Amniotic epithelial cell (primary cell): ENCODE data around the gene ZNF577.
"Not testable (repeated sequence)": the region's sequence is repeated elsewhere in the genome, so short reads cannot be mapped to it uniquely, and the experiment has no call there.

Experiments used
- DNase-seq: peaks from one replicate; pipeline ENCODE4 v3.0.0-alpha.2; 2010; ENCODE audit warnings: low read depth

Gene ZNF577

GRCh38 chr19:51887522-51888498 lies at the start of gene ZNF577:
TSS of gene ZNF577 (minus strand) at chr19:51887951. CDS start at chr19:51880382, 7,569 bp downstream.
- DNase-seq: peak; percentile 93

GRCh38 chr19:51931921-51932320 lies 44.2 kb upstream of the ZNF577 start:
- DNase-seq: no peak

DNA sequence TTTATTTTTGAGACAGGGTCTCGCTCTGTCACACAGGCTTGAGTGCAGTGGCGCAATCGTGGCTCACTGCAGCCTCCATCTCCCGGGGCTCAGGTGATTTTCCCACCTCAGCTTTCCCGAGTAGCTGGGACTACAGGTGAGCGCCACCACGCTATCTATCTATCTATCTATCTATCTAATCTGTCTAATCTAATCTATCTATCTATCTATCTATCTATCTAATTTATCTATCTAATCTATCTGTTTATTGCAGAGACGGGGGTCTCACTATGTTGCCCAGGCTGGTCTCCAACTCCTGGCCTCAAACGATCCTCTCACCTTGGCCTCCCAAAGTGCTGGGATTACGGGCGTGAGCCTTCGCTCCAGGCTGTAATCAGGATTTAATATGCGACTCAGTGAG lies 40.1 kb upstream of the ZNF577 start:
- no peak for DNase-seq

DNA sequence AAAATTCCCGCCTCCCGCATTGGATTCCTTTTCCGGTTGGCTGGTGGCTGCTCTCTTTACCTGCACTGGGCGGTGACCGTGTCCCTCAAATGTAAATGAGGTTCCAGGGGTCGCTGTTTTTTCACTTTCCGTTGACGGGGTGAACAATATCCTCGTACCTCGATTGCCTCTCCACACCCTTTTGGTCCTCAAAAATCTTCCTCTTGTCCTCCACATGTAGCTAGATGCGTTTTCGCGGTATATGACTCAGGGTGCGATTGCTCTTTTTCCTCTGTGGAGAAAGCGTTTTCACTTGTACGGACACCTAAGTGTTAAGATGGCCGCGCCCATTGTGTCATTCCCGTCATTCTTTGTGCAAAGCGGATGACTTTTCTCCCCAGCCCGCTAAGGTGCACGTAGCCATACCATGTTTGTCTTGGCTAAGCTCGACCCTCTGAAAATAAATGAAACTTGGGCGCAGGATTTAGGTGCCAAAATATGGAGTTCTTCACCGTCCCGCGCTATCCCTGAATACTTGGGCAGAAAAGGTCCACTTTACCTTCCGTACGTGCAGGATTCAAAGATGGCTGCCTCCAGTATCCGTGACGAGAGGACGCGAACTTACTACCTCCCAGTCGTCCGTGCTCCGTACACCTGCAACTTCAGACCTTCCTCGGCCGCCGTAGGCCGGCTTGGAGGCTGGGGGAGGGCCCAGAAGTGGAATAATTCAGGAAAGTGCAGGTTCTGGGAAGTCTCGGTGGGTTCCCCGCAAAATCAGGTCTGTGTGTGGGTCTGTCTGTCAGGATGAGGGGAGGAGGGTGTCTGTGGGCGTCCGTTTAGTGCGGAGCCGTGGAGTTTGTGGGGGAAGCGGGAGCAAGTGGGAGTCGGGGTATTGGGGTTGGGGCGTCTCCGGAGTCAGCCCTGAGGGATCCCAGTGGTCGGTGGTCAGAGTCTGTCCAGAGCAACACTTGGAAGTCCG lies 39.3 kb upstream of the ZNF577 start, which contains the start of gene ZNF613:
Gene ZNF613 (plus strand): TSS at position 689 of the 958 bp plus-strand sequence. CDS start 8,749 bp downstream, outside the sequence.
- peak; percentile 97 for DNase-seq

- DNase-seq: no peak
Measured at GRCh38 chr19:51926426-51926783, 38.7 kb upstream of the ZNF577 start.

GRCh38 chr19:51921949-51922348 lies 34.2 kb upstream of the ZNF577 start:
- DNase-seq: no peak

DNA sequence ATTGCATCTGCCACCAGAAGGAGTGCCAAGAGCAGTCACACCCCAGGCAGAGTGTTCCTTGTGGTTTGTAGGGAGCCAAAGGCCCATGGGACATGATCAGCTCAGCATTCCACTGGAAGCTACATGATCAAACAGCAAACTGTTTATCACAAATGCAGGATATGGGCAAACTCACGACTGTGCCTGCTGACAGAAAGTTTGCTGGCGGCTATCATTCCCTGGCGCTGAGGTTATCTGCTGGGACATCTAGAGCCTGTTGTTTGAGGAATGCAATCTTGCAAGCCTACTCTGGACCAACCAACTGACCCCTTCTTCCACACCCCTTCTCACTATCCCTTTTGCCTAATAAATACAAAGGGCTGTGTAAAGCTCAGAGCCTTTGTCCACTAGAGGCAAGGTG lies 31.9 kb upstream of the ZNF577 start:
- no peak for DNase-seq

DNA sequence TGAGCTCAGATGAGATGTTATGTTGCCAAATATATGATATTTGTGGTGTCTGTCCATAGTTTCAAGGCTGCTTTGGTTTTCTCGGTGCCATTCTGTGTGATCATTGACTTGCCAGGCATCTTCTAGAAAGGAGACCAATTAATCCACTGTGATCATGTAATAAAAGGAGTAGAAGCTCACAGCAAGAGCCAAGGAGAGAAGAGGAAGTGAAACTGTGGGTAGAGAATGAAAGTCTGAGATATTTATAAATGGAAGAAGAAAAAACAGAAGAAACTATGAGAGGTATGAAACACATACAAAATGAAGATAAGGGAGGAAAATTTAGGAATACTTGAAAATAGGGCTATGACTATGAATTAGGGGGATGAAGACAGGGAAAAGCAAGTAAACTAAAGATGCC lies 28.4 kb upstream of the ZNF577 start:
- DNase-seq: no peak

DNA sequence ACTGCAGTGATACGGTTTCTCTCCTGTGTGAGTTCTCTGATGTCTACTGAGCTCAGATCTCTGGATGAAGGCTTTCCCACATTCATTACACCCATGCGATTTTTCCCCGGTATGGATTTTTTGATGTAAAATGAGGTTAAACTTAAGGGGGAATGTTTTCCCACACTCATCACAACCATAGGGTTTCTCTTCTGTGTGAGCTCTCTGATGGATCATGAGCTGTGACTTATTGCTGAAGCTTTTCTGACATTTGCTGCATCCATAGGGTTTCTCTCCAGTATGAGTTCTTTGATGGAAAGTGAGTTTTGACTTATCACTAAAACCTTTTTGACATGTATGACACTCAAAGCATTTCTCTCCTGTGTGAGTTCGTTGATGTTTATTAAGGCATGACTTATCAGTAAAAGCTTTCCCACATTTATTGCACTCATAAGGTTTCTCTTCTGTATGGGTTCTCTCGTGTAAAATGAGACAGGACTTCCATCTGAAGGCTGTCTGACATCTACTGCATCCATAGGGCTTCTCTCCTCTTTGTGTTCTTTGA lies 27.6 kb upstream of the ZNF577 start:
- no peak for DNase-seq

GRCh38 chr19:51907981-51908380 lies 20.2 kb upstream of the ZNF577 start:
- not testable (repeated sequence) for DNase-seq

DNA sequence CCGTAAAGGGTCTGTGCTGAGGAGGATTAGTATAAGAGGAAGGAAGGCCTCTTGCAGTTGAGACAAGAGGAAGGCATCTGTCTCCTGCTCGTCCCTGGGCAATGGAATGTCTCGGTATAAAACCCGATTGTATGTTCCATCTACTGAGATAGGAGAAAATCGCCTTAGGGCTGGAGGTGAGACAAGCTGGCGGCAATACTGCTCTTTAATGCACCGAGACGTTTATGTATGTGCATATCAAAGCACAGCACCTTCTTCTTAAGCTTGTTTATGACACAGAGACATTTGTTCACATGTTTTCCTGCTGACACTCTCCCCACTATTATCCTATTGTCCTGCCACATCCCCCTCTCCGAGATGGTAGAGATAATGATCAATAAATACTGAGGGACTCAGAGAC lies 18.4 kb upstream of the ZNF577 start:
- DNase-seq: not testable (repeated sequence)

DNA sequence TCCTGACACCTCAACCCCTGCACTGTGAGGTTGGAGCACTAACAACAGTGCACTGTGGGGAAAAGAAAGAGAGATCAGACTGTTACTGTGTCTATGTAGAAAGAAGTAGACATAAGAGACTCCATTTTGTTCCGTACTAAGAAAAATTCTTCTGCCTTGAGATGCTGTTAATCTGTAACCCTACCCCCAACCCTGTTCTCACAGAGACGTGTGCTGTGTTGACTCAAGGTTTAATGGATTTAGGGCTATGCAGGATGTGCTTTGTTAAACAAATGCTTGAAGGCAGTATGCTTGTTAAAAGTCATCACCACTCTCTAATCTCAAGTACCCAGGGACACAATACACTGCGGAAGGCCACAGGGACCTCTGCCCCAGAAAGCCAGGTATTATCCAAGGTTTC lies 17.9 kb upstream of the ZNF577 start:
- not testable (repeated sequence) for DNase-seq

- peak; percentile 12 for DNase-seq
Measured at GRCh38 chr19:51905206-51905605, 17.5 kb upstream of the ZNF577 start.

DNA sequence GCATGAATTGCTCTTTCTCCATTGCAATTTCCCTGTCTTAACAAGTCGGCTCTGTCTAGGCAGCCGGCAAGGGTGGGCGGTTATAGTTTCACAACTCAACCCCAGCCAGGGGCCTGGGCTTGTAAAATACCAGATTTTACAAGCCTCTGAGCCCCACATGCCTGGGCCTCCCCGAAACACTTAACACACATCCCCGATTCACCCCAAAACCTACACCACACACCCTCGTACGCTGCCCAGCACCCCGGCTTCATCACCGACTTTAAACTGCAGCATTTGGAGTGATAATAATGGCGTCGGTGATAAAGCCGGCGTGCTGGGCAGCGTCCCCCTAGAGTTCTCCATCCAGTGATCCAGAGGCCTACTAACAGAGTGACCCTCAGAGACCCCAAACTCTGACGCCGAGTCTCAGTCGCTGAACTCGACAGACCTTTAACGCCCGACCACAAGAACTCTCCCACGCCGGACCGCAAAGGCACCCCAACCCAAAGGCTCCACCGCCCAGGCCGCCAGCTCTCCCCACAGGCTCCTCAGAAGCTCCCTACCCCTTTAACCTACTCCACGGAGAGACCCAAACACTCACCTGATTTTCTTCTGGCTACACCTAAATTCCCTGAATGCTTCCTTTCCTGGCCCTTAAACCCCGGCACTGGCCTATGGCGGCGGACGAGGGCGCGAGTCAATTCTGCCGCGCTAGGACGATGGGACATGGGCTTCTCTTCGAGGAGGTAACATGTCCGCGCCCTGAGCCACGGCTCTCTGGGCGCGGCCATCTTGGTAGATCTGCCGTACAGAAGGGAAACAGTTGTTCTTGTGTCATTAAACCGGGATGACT lies 16.8 kb upstream of the ZNF577 start, which contains the start of gene ZNF649:
Gene ZNF649 (minus strand): TSS at position 687 of the 835 bp plus-strand sequence. CDS start 4,910 bp downstream, outside the sequence.
- peak; percentile 79 for DNase-seq

DNA sequence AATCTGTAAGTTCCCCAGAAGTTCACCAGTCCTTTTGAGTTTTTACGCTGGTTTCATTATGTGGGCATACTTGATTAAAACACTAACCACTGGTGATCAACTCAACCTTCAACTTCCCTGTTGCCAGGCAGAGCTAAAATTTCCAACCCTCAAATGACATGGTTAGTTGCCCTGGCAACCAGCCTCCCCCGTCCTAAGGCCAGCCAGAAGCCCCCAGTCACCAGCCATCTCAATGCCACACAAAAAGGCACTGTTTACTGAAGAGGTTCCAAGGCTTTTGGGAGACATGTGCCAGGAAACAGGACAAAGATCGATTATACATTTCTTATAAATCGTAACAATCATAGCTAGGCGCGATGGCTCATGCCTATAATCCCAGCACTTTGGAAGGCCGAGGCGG lies 15.4 kb upstream of the ZNF577 start:
- DNase-seq: no peak

- DNase-seq: no peak
Measured at GRCh38 chr19:51901860-51902259, 14.1 kb upstream of the ZNF577 start.

GRCh38 chr19:51891193-51891747 lies 3.5 kb upstream of the ZNF577 start:
- DNase-seq: no peak

DNA sequence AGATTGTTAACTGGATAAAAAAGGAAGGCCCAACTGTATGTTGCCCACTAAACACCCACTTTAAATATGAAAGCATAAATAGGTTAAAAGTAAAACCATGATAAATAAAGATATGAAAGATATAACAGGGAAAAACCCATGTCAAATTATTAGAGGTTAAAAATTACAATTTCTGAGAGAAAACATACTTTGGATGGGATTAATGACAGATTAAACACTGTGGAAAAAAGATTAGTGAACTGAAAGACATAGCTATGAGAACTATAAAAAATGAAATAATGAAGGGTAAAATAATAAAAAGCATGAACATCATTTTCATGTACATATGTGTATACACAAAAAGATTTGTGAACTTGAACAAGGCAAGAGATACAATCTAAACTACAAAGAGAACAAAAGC lies 2.2 kb upstream of the ZNF577 start:
- no peak for DNase-seq

DNA sequence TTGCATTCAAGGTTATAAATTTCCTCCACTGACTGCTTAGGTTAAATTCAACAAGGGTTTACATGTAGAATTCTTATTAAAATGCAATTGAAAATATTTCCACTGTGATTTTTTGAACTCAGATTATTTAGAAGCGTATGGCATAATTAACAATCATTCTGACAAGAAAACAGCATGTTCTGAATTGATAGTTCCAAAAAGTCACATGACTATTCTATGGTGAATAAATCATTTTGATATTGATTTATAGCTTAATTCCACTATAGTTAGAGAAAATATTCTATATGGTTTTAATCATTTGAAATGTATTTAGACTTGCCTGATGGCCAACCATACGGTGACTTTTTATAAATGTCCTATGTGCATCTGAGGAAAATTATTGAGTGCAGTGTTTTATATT lies 3.0 kb downstream of the ZNF577 start:
- no peak for DNase-seq

- DNase-seq: no peak
Measured at GRCh38 chr19:51882518-51882917, 5.2 kb downstream of the ZNF577 start.

- peak; percentile 8 for DNase-seq
Measured at GRCh38 chr19:51873097-51873496, 14.7 kb downstream of the ZNF577 start.
